Calu3 (cell line): ENCODE data around the gene PLEKHN1. TPM values are rescaled to one million over a fixed set of nuclear protein-coding genes. Genes with fewer than 3 reads are reported as not detected.
"Not testable (repeated sequence)": the region's sequence is repeated elsewhere in the genome, so short reads cannot be mapped to it uniquely, and the experiment has no call there.

Experiments used
- BruUV-seq: library from RNA; stranded (reverse); fragments of 400-500 nt; replicated peaks from 2 replicates; lab custom pipeline; 2021; lab: Mats Ljungman, UMichigan
- CTCF ChIA-PET: fragments of 300-600 bp; sonication (Branson Sonifier 250); formaldehyde crosslinking; loops from one replicate; lab custom pipeline; 2022; ENCODE audit warnings: antibody characterized with exemption; lab: Charles Lee
- DNase-seq: peaks from one replicate; pipeline ENCODE4 v3.0.0; 2022
- H3K27ac Mint-ChIP-seq: one replicate; pipeline ENCODE4 v1.8.0; 2022; ENCODE audit warnings: mixed read lengths; ENCODE audit not compliant: unreplicated experiment
- H3K27me3 Mint-ChIP-seq: one replicate; pipeline ENCODE4 v1.8.0; 2022; ENCODE audit warnings: mixed read lengths; ENCODE audit not compliant: unreplicated experiment
- H3K36me3 Mint-ChIP-seq: one replicate; pipeline ENCODE4 v1.8.0; 2022; ENCODE audit warnings: mild to moderate bottlenecking, moderate library complexity, mixed read lengths; ENCODE audit not compliant: insufficient read depth, unreplicated experiment
- H3K4me1 Mint-ChIP-seq: one replicate; pipeline ENCODE4 v1.8.0; 2022; ENCODE audit warnings: mild to moderate bottlenecking, low read depth, mixed read lengths; ENCODE audit not compliant: unreplicated experiment
- H3K4me3 Mint-ChIP-seq: one replicate; pipeline ENCODE4 v1.8.0; 2022; ENCODE audit warnings: mild to moderate bottlenecking, low read depth, moderate library complexity, mixed read lengths; ENCODE audit not compliant: unreplicated experiment
- H3K9me3 Mint-ChIP-seq: one replicate; pipeline ENCODE4 v1.8.0; 2022; ENCODE audit warnings: low read depth, mixed read lengths; ENCODE audit not compliant: unreplicated experiment
- intact Hi-C: fragments of 100-400 bp; cut with micrococcal nuclease; formaldehyde crosslinking; loops from one replicate; pipeline ENCODE4 v1.10.0; 2022; ENCODE audit not compliant: unreplicated experiment
- total RNA-seq: library from RNA; stranded (reverse); gene quantifications from 2 replicates; pipeline ENCODE4 v1.2.3, GENCODE V29; 2022
- TF ChIP-seq, protein P1 (sequence below): fragments of 200-600 bp; IDR thresholded peaks from one replicate; pipeline ENCODE4 v1.8.0; 2022; ENCODE audit warnings: antibody characterized with exemption; ENCODE audit not compliant: unreplicated experiment

PLEKHN1 gene
- total RNA-seq, 1 experiment from 2014 or later = 11.9 TPM

DNA sequence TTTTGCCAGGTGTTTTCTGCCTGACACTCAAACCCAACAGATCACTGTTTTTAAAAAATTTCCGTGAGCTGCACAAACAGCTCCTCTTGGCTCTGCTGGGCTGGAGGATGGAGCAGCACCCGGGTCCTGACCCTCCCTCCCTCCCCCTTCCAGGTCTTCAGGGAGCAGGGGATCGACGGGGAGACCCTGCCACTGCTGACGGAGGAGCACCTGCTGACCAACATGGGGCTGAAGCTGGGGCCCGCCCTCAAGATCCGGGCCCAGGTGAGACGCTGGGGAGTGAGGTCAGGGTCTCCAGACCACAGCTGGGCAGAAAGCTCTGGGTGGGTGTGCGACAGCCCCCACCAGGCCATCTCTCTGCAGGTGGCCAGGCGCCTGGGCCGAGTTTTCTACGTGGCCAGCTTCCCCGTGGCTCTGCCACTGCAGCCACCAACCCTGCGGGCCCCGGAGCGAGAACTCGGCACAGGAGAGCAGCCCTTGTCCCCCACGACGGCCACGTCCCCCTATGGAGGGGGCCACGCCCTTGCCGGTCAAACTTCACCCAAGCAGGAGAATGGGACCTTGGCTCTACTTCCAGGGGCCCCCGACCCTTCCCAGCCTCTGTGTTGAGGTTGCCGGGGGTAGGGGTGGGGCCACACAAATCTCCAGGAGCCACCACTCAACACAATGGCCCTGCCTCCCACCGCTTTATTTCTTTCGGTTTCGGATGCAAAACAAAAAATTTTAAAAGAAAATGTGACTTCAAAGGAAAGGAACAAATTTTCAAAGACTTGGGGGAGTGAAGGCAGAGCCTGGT lies 22.5 kb upstream of the PLEKHN1 start:
- TF ChIP-seq, protein P1, sequence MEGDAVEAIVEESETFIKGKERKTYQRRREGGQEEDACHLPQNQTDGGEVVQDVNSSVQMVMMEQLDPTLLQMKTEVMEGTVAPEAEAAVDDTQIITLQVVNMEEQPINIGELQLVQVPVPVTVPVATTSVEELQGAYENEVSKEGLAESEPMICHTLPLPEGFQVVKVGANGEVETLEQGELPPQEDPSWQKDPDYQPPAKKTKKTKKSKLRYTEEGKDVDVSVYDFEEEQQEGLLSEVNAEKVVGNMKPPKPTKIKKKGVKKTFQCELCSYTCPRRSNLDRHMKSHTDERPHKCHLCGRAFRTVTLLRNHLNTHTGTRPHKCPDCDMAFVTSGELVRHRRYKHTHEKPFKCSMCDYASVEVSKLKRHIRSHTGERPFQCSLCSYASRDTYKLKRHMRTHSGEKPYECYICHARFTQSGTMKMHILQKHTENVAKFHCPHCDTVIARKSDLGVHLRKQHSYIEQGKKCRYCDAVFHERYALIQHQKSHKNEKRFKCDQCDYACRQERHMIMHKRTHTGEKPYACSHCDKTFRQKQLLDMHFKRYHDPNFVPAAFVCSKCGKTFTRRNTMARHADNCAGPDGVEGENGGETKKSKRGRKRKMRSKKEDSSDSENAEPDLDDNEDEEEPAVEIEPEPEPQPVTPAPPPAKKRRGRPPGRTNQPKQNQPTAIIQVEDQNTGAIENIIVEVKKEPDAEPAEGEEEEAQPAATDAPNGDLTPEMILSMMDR = no peak
- Mint-ChIP-seq H3K4me3 (no peak overlapping the region), H3K9me3 (no peaks in the 10 kb centered on the region), H3K27me3 (peaks cover 9% of the 10 kb centered on the region), H3K27ac (no peak overlapping the region), H3K4me1 (peaks cover 2% of the 10 kb centered on the region), H3K36me3 (peaks cover 23% of the 10 kb centered on the region)
- no peak for DNase-seq
- BruUV-seq = no TSS peak
- intact Hi-C loops = no loop called here
- CTCF ChIA-PET = no interaction called here

DNA sequence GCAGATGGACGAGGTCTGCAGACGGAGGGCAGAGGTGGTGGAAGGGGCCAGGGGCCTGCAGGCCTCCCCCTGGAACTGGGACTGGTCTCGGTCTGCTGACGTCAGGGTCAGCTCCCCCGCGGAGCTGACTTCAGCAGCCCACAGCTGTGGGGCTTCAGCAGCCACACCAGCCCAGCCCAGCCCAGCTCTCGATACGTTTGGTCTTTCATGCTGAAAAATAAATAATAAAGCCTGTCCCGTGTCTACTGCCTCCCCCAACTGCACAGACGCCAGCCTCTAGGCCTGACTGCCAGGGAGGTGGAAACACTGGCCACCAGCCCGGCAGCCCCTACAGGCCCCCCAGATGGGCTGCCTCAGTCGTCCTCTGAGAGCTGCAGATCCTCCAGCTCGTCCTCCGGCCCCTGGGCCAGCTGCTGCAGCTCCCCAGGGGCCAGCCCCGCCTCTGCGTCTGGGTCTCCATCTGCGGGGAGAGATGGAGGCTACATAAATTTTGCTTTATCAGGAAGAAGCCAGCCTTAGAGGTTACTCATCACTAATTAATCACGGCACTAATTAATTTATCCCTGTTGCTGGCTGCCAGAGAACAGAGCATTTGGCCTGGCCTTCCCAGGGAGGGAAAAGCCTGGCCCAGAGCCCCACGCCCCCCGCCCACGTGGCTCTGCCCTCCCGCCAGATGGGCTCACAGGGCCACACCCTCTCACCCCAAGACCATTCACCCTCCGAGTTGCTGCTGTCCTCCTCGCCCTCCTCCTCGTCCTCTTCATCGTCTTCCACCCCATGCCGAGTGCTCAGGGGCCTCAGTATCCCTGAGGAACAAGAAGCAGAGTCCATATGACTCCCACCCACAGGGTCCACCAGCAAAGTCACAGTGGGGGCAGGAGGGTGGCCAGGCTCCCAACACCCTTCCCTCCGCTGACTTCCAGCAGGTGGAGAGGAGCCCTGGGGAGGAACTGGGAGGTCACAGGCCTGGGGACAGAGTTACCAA lies 21.6 kb upstream of the PLEKHN1 start:
- H3K36me3 Mint-ChIP-seq = peaks cover 28% of the 10 kb centered on the region
- CTCF ChIA-PET = no interaction called here
- no peaks in the 10 kb centered on the region for H3K9me3 Mint-ChIP-seq
- H3K27ac Mint-ChIP-seq = no peak overlapping the region
- no peak for DNase-seq
- TF ChIP-seq, protein P1 = no peak
- no peak overlapping the region for H3K4me3 Mint-ChIP-seq
- BruUV-seq = TSS peak; percentile 71
- H3K4me1 Mint-ChIP-seq = no peaks in the 10 kb centered on the region
- peaks cover 9% of the 10 kb centered on the region for H3K27me3 Mint-ChIP-seq
- intact Hi-C loops = no loop called here

DNA sequence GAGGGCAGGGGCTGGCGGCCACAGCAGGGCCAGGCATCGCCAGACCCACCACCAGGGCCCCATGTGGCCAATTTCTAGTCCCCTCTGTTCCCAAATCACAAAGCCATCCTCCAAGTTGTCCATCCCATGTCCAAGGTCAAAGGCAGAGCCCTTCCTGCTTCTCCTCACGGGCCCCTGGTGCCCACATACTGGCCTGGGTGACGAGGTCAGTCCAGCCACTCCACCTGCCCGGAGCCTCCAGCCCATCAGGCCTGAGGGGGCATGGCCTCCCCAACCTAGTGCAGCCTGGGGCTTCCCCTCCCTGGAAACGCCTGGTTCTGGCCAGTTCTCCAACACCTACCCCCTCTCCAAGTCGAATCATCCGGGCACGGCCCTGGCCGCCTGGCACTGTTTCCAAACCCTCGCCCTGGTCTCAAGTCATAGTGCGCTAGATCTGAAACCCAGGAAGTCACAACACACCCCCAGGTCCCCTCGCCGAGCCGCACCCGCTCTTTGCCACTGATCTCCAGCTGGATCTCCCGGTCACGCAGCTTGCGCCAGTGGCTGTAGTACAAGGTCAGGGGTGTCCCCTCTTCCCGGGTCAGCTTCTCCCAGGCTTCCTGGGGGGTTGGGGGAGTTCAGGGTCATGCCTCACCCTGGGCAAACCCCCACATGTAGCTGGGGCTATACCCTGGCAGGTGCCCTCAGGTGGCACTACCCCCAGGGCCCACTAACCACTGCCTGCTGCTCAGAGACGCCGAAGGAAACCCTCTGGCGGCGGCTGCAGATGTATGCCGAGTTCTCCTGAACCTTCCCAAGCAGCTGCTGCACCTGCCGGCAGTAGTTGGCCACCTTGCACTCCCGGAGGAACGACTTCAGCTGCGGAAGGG lies 20.4 kb upstream of the PLEKHN1 start:
- H3K4me3 Mint-ChIP-seq = no peak overlapping the region
- BruUV-seq = no TSS peak
- H3K36me3 Mint-ChIP-seq = peaks cover 31% of the 10 kb centered on the region
- peaks cover 7% of the 10 kb centered on the region for H3K27me3 Mint-ChIP-seq
- H3K4me1 Mint-ChIP-seq = no peaks in the 10 kb centered on the region
- no peak overlapping the region for H3K27ac Mint-ChIP-seq
- CTCF ChIA-PET = no interaction called here
- intact Hi-C loops = no loop called here
- no peak for DNase-seq
- H3K9me3 Mint-ChIP-seq = no peaks in the 10 kb centered on the region
- TF ChIP-seq, protein P1 = no peak

DNA sequence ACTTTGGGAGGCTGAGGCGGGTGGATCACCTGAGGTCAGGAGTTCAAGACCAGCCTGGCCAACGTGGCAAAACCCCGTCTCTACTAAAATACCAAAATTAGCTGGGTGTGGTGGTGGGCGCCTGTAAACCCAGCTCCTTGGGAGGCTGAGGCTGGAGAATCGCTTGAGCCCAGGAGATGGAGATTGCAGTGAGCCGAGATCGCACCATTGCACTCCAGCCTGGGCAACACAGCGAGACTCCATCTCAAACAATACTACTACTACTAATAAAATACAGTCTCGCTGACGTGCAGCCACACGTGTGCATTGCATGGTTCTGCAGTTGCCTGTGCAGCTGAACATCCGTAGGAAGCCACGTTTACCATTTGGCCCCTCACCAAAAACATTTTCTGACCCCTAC lies 19.5 kb upstream of the PLEKHN1 start:
- H3K27ac Mint-ChIP-seq, BruUV-seq, H3K4me1 Mint-ChIP-seq, DNase-seq, H3K4me3 Mint-ChIP-seq, intact Hi-C loops, CTCF ChIA-PET, H3K27me3 Mint-ChIP-seq, H3K9me3 Mint-ChIP-seq: not testable (repeated sequence)
- peaks cover 35% of the 10 kb centered on the region for H3K36me3 Mint-ChIP-seq
